ENCODE data around the gene TGFB2. TPM values are rescaled to one million over a fixed set of nuclear protein-coding genes. Genes with fewer than 3 reads are reported as not detected.

The TGFB2 gene
- total RNA-seq, 2 experiments from 2014 or later: 0.11 TPM

DNA sequence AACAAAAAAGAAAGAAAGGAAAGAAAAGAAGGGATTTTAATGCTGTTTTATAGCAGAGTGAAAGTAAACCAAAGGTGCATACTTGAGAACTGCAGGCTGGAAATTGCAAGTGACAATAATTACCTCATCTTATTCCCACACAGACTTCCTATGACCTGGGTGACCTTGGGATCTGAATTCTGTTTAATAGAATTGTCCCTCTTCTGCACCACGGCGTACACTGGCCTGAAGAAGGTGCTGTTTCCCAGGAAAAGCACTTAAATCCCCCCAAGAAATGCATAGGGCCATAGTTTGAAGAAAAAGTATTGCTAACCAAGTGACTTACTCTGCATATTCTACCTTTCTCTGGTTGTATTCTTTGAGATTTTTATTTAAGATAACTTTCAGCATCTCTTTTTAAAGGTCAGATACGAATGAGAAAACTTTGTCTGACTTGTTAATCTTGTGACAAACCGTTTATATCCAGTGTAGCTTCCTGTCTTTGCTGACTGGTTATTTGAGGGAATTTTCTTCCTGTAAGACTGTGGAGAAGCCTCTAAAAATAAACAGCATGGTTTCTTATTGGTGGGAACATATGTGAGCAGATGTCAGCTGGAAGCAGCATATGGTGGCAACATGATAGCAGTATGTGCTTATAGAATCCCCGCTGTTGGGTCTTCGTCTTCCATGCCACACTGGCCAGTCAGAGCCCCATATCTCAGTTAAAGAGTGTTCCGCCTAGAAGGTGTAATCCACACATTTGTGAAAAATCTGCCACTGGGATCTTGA lies 16.3 kb downstream of the TGFB2 start:
- CTCF ChIA-PET: no interaction called here
- DNase-seq: no peak
- intact Hi-C loops (cut with DNase I, micrococcal nuclease): no loop called here

DNA sequence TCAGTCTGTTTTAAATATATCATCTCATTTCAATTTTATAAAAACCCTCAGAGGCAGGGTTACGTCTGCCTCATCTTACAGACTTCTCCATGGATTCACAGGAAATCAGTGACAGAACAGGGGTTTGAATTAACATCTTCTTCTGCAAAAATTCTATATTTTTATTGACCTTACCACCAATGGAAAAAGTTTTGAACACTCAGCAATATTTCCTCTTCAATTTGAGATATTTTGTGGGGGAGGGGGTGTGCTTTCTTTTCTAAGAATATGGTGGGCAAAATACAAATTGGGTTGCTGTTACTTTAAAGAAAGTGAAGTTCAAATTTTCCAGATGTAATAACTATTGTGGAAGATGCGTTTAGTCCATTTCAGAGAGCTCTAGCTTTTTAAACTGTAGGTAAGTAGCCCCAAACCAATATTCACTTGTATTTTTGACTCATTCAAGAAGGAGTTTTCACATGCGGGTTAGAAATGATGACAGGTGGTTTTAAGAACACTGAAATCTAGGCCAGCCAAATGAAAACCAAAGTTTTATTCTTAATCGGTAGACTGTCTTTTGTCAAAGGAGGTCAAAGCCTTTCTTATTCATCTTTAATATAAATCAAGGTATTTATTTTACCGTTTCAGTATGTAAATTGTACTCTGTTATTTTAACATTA lies 17.4 kb downstream of the TGFB2 start:
- intact Hi-C loops (cut with DNase I, micrococcal nuclease): no loop called here
- H3K27ac Mint-ChIP-seq: no peak overlapping the region
- POLR2A ChIA-PET: no interaction called here

More for the DNA sequence above, 16.3 kb downstream of the TGFB2 start:
- no peak overlapping the region for H3K4me3 Mint-ChIP-seq
- H3K27me3 Mint-ChIP-seq: no peaks in the 10 kb centered on the region
- Histone ChIP-seq H3K27ac (ENCODE audit: low read depth in 1 of 2, low read length in 2 of 2) (no peak overlapping the region), H3K9me3 (ENCODE audit: control insufficient read depth in 1 of 2, insufficient read depth in 1 of 2, low read length in 2 of 2) (no peaks in the 10 kb centered on the region), H3K36me3 (ENCODE audit: insufficient read depth, low read length) (no peaks in the 10 kb centered on the region), H3K4me1 (ENCODE audit: insufficient read depth, low read length) (no peaks in the 10 kb centered on the region), H3K4me3 (ENCODE audit: low read length) (no peak overlapping the region), H3K27me3 (ENCODE audit: control insufficient read depth in 1 of 2, insufficient read depth in 2 of 2, low read length in 2 of 2) (no peaks in the 10 kb centered on the region)
- H3K36me3 Mint-ChIP-seq (ENCODE audit: low read depth): no peaks in the 10 kb centered on the region
- H3K4me1 Mint-ChIP-seq (ENCODE audit: low read depth): no peaks in the 10 kb centered on the region
- POLR2A ChIA-PET: no interaction called here
- no peak overlapping the region for H3K27ac Mint-ChIP-seq
- ATAC-seq (ENCODE audit: poor library complexity): no peak
- H3K9me3 Mint-ChIP-seq: no peaks in the 10 kb centered on the region
- TF ChIP-seq, protein P1, sequence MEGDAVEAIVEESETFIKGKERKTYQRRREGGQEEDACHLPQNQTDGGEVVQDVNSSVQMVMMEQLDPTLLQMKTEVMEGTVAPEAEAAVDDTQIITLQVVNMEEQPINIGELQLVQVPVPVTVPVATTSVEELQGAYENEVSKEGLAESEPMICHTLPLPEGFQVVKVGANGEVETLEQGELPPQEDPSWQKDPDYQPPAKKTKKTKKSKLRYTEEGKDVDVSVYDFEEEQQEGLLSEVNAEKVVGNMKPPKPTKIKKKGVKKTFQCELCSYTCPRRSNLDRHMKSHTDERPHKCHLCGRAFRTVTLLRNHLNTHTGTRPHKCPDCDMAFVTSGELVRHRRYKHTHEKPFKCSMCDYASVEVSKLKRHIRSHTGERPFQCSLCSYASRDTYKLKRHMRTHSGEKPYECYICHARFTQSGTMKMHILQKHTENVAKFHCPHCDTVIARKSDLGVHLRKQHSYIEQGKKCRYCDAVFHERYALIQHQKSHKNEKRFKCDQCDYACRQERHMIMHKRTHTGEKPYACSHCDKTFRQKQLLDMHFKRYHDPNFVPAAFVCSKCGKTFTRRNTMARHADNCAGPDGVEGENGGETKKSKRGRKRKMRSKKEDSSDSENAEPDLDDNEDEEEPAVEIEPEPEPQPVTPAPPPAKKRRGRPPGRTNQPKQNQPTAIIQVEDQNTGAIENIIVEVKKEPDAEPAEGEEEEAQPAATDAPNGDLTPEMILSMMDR (IDR thresholded peaks at IDR 0.05): no peak

DNA sequence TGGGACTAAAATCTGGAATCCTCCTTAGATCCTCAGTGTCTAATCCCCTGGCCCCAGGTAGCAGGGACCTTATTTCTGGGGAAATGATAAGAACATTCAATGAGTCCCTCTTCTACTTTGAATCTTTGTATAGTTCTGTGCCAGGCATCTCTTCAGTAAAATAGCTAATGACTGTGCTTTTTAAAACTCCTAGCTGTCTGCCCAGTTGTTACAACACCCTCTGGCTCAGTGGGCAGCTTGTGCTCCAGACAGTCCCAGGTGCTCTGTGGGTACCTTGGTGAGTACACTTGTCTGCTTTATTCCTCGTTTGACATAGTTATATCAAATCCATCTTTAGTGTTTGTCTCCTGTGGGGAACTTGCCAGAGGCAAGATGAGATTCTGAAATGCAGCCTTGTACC lies 18.0 kb downstream of the TGFB2 start:
- no peaks in the 10 kb centered on the region for H3K27me3 Mint-ChIP-seq
- Histone ChIP-seq H3K36me3 (ENCODE audit: insufficient read depth, low read length) (no peaks in the 10 kb centered on the region), H3K9me3 (ENCODE audit: control insufficient read depth in 1 of 2, insufficient read depth in 1 of 2, low read length in 2 of 2) (no peaks in the 10 kb centered on the region), H3K27ac (ENCODE audit: low read depth in 1 of 2, low read length in 2 of 2) (no peak overlapping the region), H3K4me1 (ENCODE audit: insufficient read depth, low read length) (no peaks in the 10 kb centered on the region), H3K27me3 (ENCODE audit: control insufficient read depth in 1 of 2, insufficient read depth in 2 of 2, low read length in 2 of 2) (no peaks in the 10 kb centered on the region), H3K4me3 (ENCODE audit: low read length) (no peak overlapping the region)
- CTCF ChIA-PET: interaction anchor here (1.4 kb wide), 1 partner anchor 12 kb away, joined by 3 read pairs; no protein-coding TSS in a partner anchor
- POLR2A ChIA-PET: no interaction called here
- TF ChIP-seq, protein P1 (IDR thresholded peaks at IDR 0.05): no peak
- H3K4me3 Mint-ChIP-seq: no peak overlapping the region
- H3K36me3 Mint-ChIP-seq (ENCODE audit: low read depth): no peaks in the 10 kb centered on the region
- no peak overlapping the region for H3K27ac Mint-ChIP-seq
- H3K4me1 Mint-ChIP-seq (ENCODE audit: low read depth): no peaks in the 10 kb centered on the region
- intact Hi-C loops (cut with DNase I, micrococcal nuclease): no loop called here
- H3K9me3 Mint-ChIP-seq: no peaks in the 10 kb centered on the region
- DNase-seq: no peak
- no peak for ATAC-seq (ENCODE audit: poor library complexity)

More for the DNA sequence above, 17.4 kb downstream of the TGFB2 start:
- Histone ChIP-seq H3K4me3 (ENCODE audit: low read length) (no peak overlapping the region), H3K9me3 (ENCODE audit: control insufficient read depth in 1 of 2, insufficient read depth in 1 of 2, low read length in 2 of 2) (no peaks in the 10 kb centered on the region), H3K27me3 (ENCODE audit: control insufficient read depth in 1 of 2, insufficient read depth in 2 of 2, low read length in 2 of 2) (no peaks in the 10 kb centered on the region), H3K4me1 (ENCODE audit: insufficient read depth, low read length) (no peaks in the 10 kb centered on the region), H3K27ac (ENCODE audit: low read depth in 1 of 2, low read length in 2 of 2) (no peak overlapping the region), H3K36me3 (ENCODE audit: insufficient read depth, low read length) (no peaks in the 10 kb centered on the region)
- Mint-ChIP-seq H3K9me3 (no peaks in the 10 kb centered on the region), H3K27me3 (no peaks in the 10 kb centered on the region), H3K4me3 (no peak overlapping the region), H3K36me3 (ENCODE audit: low read depth) (no peaks in the 10 kb centered on the region), H3K4me1 (ENCODE audit: low read depth) (no peaks in the 10 kb centered on the region)
- TF ChIP-seq, protein P1 (IDR thresholded peaks at IDR 0.05): no peak
- no peak for ATAC-seq (ENCODE audit: poor library complexity)
- CTCF ChIA-PET: no interaction called here
- DNase-seq: no peak

Measured in CD4-positive, alpha-beta T cell (primary cell).